ENCODE results near the gene PHKB.

Gene PHKB

GRCh38 chr16:47712276-47713224, 251.4 kb downstream of the PHKB start:
- H3K27me3 ChIP-seq (replicated peaks) = no peaks in the 10 kb centered on the region
- in situ Hi-C loops (cut with HindIII; ENCODE audit: low pct_ligation_motif_present, low sequenced_read_pairs) = no loop called here
- H3K36me3 ChIP-seq (replicated peaks) = no peaks in the 10 kb centered on the region
- no peak overlapping the region for H3K4me3 ChIP-seq (ENCODE audit: low read depth, low read length)
- peak overlapping the region; percentile 12 for H3K27ac ChIP-seq
- peak; percentile 4 for DNase-seq
- no peak for TF ChIP-seq CTCF (IDR thresholded peaks at IDR 0.05; ENCODE audit: low read depth, low read length, missing control alignments)

- Histone ChIP-seq H3K36me3 (replicated peaks) (no peaks in the 10 kb centered on the region), H3K27me3 (replicated peaks) (no peaks in the 10 kb centered on the region), H3K4me3 (ENCODE audit: low read depth, low read length) (no peak overlapping the region), H3K27ac (peak overlapping the region; percentile 48)
- peak; percentile 83 for DNase-seq
- in situ Hi-C loops (cut with HindIII; ENCODE audit: low pct_ligation_motif_present, low sequenced_read_pairs) = no loop called here
- TF ChIP-seq CTCF (IDR thresholded peaks at IDR 0.05; ENCODE audit: low read depth, low read length, missing control alignments) = no peak
Observed at GRCh38 chr16:47713225-47713595, 252.1 kb downstream of the PHKB start.

GRCh38 chr16:47715442-47716083, 254.4 kb downstream of the PHKB start:
- no peak for DNase-seq
- no peak overlapping the region for H3K4me3 ChIP-seq (ENCODE audit: low read depth, low read length)
- no peaks in the 10 kb centered on the region for H3K27me3 ChIP-seq (replicated peaks)
- no peaks in the 10 kb centered on the region for H3K36me3 ChIP-seq (replicated peaks)
- in situ Hi-C loops (cut with HindIII; ENCODE audit: low pct_ligation_motif_present, low sequenced_read_pairs) = no loop called here
- no peak for TF ChIP-seq CTCF (IDR thresholded peaks at IDR 0.05; ENCODE audit: low read depth, low read length, missing control alignments)
- H3K27ac ChIP-seq = no peak overlapping the region

- no peak for TF ChIP-seq CTCF (IDR thresholded peaks at IDR 0.05; ENCODE audit: low read depth, low read length, missing control alignments)
- H3K4me3 ChIP-seq (ENCODE audit: low read depth, low read length) = no peak overlapping the region
- no peaks in the 10 kb centered on the region for H3K27me3 ChIP-seq (replicated peaks)
- no peaks in the 10 kb centered on the region for H3K36me3 ChIP-seq (replicated peaks)
- in situ Hi-C loops (cut with HindIII; ENCODE audit: low pct_ligation_motif_present, low sequenced_read_pairs) = no loop called here
- DNase-seq = no peak
- H3K27ac ChIP-seq = no peak overlapping the region
Observed at GRCh38 chr16:47716571-47716970, 255.4 kb downstream of the PHKB start.

- in situ Hi-C loops (cut with HindIII; ENCODE audit: low pct_ligation_motif_present, low sequenced_read_pairs) = no loop called here
- TF ChIP-seq CTCF (IDR thresholded peaks at IDR 0.05; ENCODE audit: low read depth, low read length, missing control alignments) = no peak
- Histone ChIP-seq H3K4me3 (ENCODE audit: low read depth, low read length) (no peak overlapping the region), H3K36me3 (replicated peaks) (no peaks in the 10 kb centered on the region), H3K27ac (no peak overlapping the region), H3K27me3 (replicated peaks) (no peaks in the 10 kb centered on the region)
- no peak for DNase-seq
Observed at GRCh38 chr16:47719713-47720112, 258.6 kb downstream of the PHKB start.

Measured in brain microvascular endothelial cell (primary cell).